T-helper 17 cell (primary cell): ENCODE measurements around the gene NRROS. TPM values are rescaled to one million over a fixed set of nuclear protein-coding genes. Genes with fewer than 3 reads are reported as not detected.

Source experiments
- ATAC-seq: fragments of 150-1000 bp; cut with Tn5 transposase; 2 replicates; pipeline ENCODE4 v1.10.0; 2021; ENCODE audit warnings: mild to moderate bottlenecking, moderate library complexity
- DNase-seq, 3 donors: peaks; one replicate each; pipeline versions ENCODE4 v3.0.0 to v3.0.0-alpha.2; 2020 to 2021
- H3K9me3 ChIP-seq: one replicate; pipeline ENCODE4 v1.7.0; 2013; ENCODE audit warnings: low read length, mild to moderate bottlenecking; ENCODE audit not compliant: control insufficient read depth, poor library complexity, severe bottlenecking
- H3K27ac Mint-ChIP-seq: one replicate; pipeline ENCODE4 v1.8.0; 2022; ENCODE audit warnings: mild to moderate bottlenecking, moderate library complexity, mixed read lengths
- H3K27me3 Mint-ChIP-seq: one replicate; pipeline ENCODE4 v1.8.0; 2022; ENCODE audit warnings: mixed read lengths
- H3K36me3 Mint-ChIP-seq: one replicate; pipeline ENCODE4 v1.8.0; 2022; ENCODE audit warnings: low read depth, mixed read lengths
- H3K4me1 Mint-ChIP-seq: one replicate; pipeline ENCODE4 v1.8.0; 2022; ENCODE audit warnings: mild to moderate bottlenecking, mixed read lengths
- H3K4me3 Mint-ChIP-seq: one replicate; pipeline ENCODE4 v1.8.0; 2022; ENCODE audit warnings: mild to moderate bottlenecking, moderate library complexity, mixed read lengths
- total RNA-seq, 4 donors: library from RNA in 2 of 4; stranded (reverse) in 2 of 4; gene quantifications; one replicate each; pipeline ENCODE4 v1.2.3 and lab custom pipeline; 2022 to 2026

Gene NRROS
- total RNA-seq, 2 donors from 2014 or later = 15.1 to 15.5 TPM

GRCh38 chr3:196660381-196661166 is 21.1 kb downstream of the NRROS start:
- no peaks in the 10 kb centered on the region for H3K9me3 ChIP-seq
- ATAC-seq (no peak), DNase-seq (no peak)
- Mint-ChIP-seq H3K27ac (no peak overlapping the region), H3K36me3 (no peaks in the 10 kb centered on the region), H3K4me3 (no peak overlapping the region), H3K27me3 (no peaks in the 10 kb centered on the region), H3K4me1 (peaks cover 3% of the 10 kb centered on the region)

- Mint-ChIP-seq H3K4me1 (peaks cover 8% of the 10 kb centered on the region), H3K27ac (no peak overlapping the region), H3K27me3 (no peaks in the 10 kb centered on the region), H3K36me3 (no peaks in the 10 kb centered on the region), H3K4me3 (no peak overlapping the region)
- H3K9me3 ChIP-seq = no peaks in the 10 kb centered on the region
- DNase-seq (no peak), ATAC-seq (no peak)
These were observed 21.9 kb downstream of the NRROS start for GRCh38 chr3:196661400-196661799.

- peaks cover 8% of the 10 kb centered on the region for H3K4me1 Mint-ChIP-seq
- H3K27me3 Mint-ChIP-seq = no peaks in the 10 kb centered on the region
- DNase-seq = no peak
- no peak overlapping the region for H3K4me3 Mint-ChIP-seq
- no peak for ATAC-seq
- no peaks in the 10 kb centered on the region for H3K9me3 ChIP-seq
- H3K36me3 Mint-ChIP-seq = no peaks in the 10 kb centered on the region
- no peak overlapping the region for H3K27ac Mint-ChIP-seq
These were observed 22.5 kb downstream of the NRROS start for GRCh38 chr3:196662033-196662432.

GRCh38 chr3:196662711-196663571 is 23.4 kb downstream of the NRROS start:
- H3K4me3 Mint-ChIP-seq = no peak overlapping the region
- no peaks in the 10 kb centered on the region for H3K9me3 ChIP-seq
- ATAC-seq (no peak), DNase-seq (no peak)
- no peaks in the 10 kb centered on the region for H3K27me3 Mint-ChIP-seq
- H3K27ac Mint-ChIP-seq = no peak overlapping the region
- H3K36me3 Mint-ChIP-seq = no peaks in the 10 kb centered on the region
- H3K4me1 Mint-ChIP-seq = peaks cover 9% of the 10 kb centered on the region

- no peaks in the 10 kb centered on the region for H3K27me3 Mint-ChIP-seq
- peaks cover 24% of the 10 kb centered on the region for H3K4me1 Mint-ChIP-seq
- ATAC-seq (no peak), DNase-seq (no peak)
- H3K4me3 Mint-ChIP-seq = no peak overlapping the region
- no peak overlapping the region for H3K27ac Mint-ChIP-seq
- H3K9me3 ChIP-seq = no peaks in the 10 kb centered on the region
- H3K36me3 Mint-ChIP-seq = no peaks in the 10 kb centered on the region
These were observed 26.7 kb downstream of the NRROS start for GRCh38 chr3:196666001-196666867.

- no peaks in the 10 kb centered on the region for H3K36me3 Mint-ChIP-seq
- peaks cover 28% of the 10 kb centered on the region for H3K4me1 Mint-ChIP-seq
- no peak overlapping the region for H3K27ac Mint-ChIP-seq
- no peak for ATAC-seq
- DNase-seq = no peak
- H3K4me3 Mint-ChIP-seq = no peak overlapping the region
- H3K27me3 Mint-ChIP-seq = no peaks in the 10 kb centered on the region
- H3K9me3 ChIP-seq = no peaks in the 10 kb centered on the region
These were observed 27.7 kb downstream of the NRROS start for GRCh38 chr3:196667056-196667825.

GRCh38 chr3:196670339-196670738 is 30.8 kb downstream of the NRROS start:
- no peaks in the 10 kb centered on the region for H3K27me3 Mint-ChIP-seq
- no peaks in the 10 kb centered on the region for H3K9me3 ChIP-seq
- no peak for DNase-seq
- peaks cover 25% of the 10 kb centered on the region for H3K4me1 Mint-ChIP-seq
- ATAC-seq = peak; percentile 40
- H3K36me3 Mint-ChIP-seq = no peaks in the 10 kb centered on the region
- H3K27ac Mint-ChIP-seq = peak overlapping the region; percentile 93
- peak overlapping the region; percentile 86 for H3K4me3 Mint-ChIP-seq

GRCh38 chr3:196673632-196674031 is 34.1 kb downstream of the NRROS start:
- no peak overlapping the region for H3K4me3 Mint-ChIP-seq
- peaks cover 26% of the 10 kb centered on the region for H3K4me1 Mint-ChIP-seq
- no peak for DNase-seq
- no peaks in the 10 kb centered on the region for H3K9me3 ChIP-seq
- H3K27ac Mint-ChIP-seq = no peak overlapping the region
- no peaks in the 10 kb centered on the region for H3K27me3 Mint-ChIP-seq
- H3K36me3 Mint-ChIP-seq = peaks cover 2% of the 10 kb centered on the region
- no peak for ATAC-seq

- Mint-ChIP-seq H3K27ac (no peak overlapping the region), H3K4me3 (no peak overlapping the region), H3K27me3 (no peaks in the 10 kb centered on the region), H3K36me3 (peaks cover 2% of the 10 kb centered on the region), H3K4me1 (peaks cover 10% of the 10 kb centered on the region)
- no peaks in the 10 kb centered on the region for H3K9me3 ChIP-seq
- DNase-seq (no peak), ATAC-seq (no peak)
These were observed 37.9 kb downstream of the NRROS start for GRCh38 chr3:196677353-196677752.

- Mint-ChIP-seq H3K27me3 (no peaks in the 10 kb centered on the region), H3K4me3 (no peak overlapping the region), H3K27ac (no peak overlapping the region), H3K36me3 (peaks cover 2% of the 10 kb centered on the region), H3K4me1 (peaks cover 10% of the 10 kb centered on the region)
- no peaks in the 10 kb centered on the region for H3K9me3 ChIP-seq
- ATAC-seq (no peak), DNase-seq (no peak)
These were observed 38.4 kb downstream of the NRROS start for GRCh38 chr3:196677931-196678330.

GRCh38 chr3:196684548-196685407 is 45.3 kb downstream of the NRROS start:
- peak; percentile 82 for ATAC-seq
- no peaks in the 10 kb centered on the region for H3K9me3 ChIP-seq
- Mint-ChIP-seq H3K4me3 (peak overlapping the region; percentile 77), H3K4me1 (peaks cover 16% of the 10 kb centered on the region), H3K36me3 (no peaks in the 10 kb centered on the region), H3K27ac (peak overlapping the region; percentile 49), H3K27me3 (no peaks in the 10 kb centered on the region)
- DNase-seq = peak; percentile 23 to 47 (median 37)

- H3K4me3 Mint-ChIP-seq = no peak overlapping the region
- no peaks in the 10 kb centered on the region for H3K27me3 Mint-ChIP-seq
- no peaks in the 10 kb centered on the region for H3K36me3 Mint-ChIP-seq
- ATAC-seq (no peak), DNase-seq (no peak)
- peak overlapping the region; percentile 49 for H3K27ac Mint-ChIP-seq
- H3K9me3 ChIP-seq = no peaks in the 10 kb centered on the region
- H3K4me1 Mint-ChIP-seq = peaks cover 16% of the 10 kb centered on the region
These were observed 46.9 kb downstream of the NRROS start for GRCh38 chr3:196686436-196686835.
